DMS153 treated with DMSO at 0.1 percent for 48 hours (cell line): ENCODE measurements around the gene RMDN3.

Experiments
- DNase-seq: peaks from one replicate; lab custom pipeline; 2025; ENCODE audit not compliant: unreplicated experiment; lab: John Stamatoyannopoulos, UW

RMDN3 gene

GRCh38 chr15:40695469-40695890 lies 59.6 kb downstream of the RMDN3 start:
- no peak for DNase-seq

- DNase-seq = peak; percentile 38
Observed at GRCh38 chr15:40694688-40695468, 60.2 kb downstream of the RMDN3 start, which contains the start of gene RAD51. RAD51 (plus strand) TSS chr15:40695174; CDS start chr15:40698759, 3,585 bp downstream.

- no peak for DNase-seq
Observed at GRCh38 chr15:40693904-40694687, 61.0 kb downstream of the RMDN3 start.

- no peak for DNase-seq
Observed at GRCh38 chr15:40691737-40692136, 63.3 kb downstream of the RMDN3 start.

GRCh38 chr15:40688932-40689799 lies 65.9 kb downstream of the RMDN3 start:
- no peak for DNase-seq
